Tongue (tissue), 2 donors: Measurements from ENCODE around the gene BCO1. TPM values are rescaled to one million over a fixed set of nuclear protein-coding genes. Genes with fewer than 3 reads are reported as not detected.

Source experiments
- DNase-seq: peaks from one replicate; pipeline ENCODE4 v3.0.0-alpha.2; 2015
- total RNA-seq: library from RNA; depleted of rRNA; stranded (reverse); fragments of >200 nt; gene quantifications from one replicate; pipeline ENCODE4 v1.2.3, GENCODE V29; 2014

Gene BCO1
- total RNA-seq, 1 donor from 2014 or later, result 0.10 TPM

DNA sequence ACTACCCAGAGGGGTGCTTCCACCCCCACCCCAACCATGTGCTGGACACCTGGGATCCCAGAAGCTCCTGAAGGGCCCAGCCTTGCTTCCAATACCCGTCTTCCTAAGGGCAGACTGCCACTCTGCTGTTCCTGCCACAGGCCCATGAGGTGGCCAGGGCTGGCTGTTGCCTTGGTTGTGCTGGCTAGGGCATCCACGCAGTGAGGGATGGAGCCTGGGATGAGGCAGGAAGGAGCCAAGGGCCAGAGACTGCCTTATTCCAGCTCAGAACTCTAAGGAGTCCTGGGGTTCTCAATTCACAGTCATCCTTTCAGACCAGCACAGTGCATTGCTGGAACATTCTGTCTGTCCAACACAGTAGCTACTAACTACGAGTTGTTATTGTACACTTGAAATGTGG is 37.8 kb downstream of the BCO1 start:
- DNase-seq, result no peak

DNA sequence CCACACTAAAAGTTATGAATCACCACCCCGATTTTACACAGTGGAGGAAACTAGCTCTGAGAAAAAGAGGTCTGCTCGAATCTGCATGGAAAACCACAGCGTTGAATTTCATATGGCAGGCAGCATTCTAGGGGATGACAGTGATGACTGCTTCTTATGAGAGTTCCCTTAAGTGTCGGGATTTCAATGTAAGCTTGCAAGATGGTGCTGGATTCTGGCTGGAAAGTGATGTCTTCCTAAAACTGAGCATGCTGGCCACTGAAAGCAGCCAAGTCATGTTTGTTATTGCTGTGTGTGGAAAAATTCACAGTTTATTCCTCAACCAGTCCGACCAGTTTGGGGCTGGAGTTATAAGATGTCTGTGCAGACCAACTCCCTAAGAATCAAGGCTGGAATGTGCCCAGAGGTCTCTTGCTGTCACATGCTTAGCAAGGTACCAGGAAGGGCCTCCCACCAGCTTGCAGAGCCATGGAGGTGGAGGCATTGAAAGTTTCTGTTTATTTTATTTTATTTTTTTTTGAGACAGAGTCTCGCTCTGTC is 39.1 kb downstream of the BCO1 start:
- peak; percentile 54 for DNase-seq

DNA sequence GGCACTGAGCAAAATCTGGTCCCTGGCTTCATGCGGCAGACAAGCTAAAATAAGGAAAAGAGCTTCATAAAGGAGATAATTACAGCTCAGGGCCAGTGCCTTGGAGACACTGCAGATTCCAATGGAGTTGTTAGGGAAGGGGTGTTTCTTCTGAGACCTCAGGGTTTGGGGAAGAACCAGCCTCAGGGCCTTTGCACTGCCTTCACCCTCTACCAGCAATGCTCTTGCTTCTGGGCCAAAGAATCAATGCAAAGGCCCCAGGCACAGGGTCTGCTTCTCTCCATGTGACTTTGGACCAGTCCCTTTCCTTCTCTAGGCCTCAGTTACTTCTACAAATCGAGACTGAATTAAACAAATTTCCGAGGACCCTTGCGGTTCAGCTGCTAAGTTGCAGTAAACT is 40.0 kb downstream of the BCO1 start:
- no peak for DNase-seq

DNA sequence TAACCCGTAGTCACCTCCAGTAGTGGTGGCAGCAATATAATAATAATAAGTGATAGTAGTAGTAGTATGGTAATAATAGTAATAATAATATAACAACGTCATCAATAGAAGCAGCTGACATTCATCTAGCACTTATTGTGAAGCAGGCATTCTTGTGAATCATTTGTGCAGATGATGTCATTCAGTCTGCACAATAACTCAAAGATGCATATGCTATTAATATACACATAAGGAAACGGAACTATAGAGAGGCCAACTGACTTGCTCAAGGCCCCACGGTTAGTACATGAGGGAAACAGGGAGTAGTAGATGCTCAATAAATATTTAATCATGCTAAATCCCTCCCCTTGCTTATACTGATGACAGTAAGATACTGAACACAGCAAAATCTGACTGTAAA is 40.9 kb downstream of the BCO1 start:
- DNase-seq, result no peak

DNA sequence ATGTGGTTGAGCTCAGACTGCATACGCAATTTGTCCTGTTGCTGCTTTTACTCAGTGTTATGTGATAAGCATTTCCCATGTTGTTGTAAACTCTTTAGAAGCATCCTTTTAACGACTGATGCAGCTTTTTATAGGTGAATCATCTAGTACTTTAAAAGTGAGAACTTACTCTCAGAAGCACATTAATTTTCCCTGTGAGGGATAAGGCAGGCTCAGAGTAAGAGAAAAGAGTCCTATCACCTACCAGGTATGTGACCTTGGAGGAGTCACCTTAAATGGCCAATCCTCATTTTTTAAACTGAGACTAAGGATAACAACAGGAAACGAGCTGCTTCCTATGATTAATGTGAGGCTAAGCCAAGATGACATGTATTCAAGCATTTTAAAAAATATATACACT is 41.9 kb downstream of the BCO1 start:
- no peak for DNase-seq

DNA sequence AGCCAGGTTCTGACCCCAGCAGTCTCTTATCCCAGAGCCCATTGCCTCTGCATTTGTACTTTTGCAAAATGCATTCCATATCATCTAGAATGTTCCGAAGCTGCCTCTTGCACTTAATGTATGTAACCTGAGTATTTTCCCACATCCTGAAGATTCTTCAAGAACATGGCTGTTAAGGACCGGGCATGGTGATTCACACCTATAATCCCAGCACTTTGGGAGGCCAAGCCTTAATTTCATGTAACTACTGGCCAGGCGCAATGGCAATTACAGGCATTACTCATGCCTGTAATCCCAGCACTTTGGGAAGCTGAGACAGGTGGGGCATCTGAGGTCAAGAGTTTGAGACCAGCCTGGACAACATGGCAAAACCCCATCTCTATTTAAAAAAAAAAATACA is 44.6 kb downstream of the BCO1 start:
- no peak for DNase-seq

DNA sequence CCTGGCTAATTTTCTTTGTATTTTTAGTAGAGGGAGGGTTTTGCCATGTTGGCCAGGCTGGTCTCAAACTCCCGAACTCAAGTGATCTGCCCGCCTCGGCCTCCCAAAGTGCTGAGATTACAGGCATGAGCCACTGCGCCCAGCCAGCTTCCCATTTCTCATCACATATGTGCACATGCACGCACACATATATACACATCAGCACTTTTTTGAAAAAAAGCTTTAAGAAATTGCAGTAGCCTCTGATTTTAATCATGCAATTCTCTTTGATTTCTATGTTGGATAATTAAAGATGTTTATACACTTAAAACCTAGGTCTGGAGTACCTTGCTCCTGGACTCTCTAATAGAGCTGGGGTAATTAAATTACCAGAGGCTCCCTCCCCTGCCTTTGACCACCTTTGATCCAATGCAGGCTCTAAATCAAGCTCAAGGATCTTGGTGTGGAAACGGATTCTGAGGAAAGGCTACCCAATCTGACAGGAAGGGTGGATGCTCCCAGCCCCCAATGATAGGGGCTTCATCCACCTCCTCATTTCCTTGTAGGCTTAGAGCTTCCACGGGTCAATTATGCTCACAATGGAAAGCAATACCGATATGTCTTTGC is 46.6 kb downstream of the BCO1 start:
- no peak for DNase-seq

DNA sequence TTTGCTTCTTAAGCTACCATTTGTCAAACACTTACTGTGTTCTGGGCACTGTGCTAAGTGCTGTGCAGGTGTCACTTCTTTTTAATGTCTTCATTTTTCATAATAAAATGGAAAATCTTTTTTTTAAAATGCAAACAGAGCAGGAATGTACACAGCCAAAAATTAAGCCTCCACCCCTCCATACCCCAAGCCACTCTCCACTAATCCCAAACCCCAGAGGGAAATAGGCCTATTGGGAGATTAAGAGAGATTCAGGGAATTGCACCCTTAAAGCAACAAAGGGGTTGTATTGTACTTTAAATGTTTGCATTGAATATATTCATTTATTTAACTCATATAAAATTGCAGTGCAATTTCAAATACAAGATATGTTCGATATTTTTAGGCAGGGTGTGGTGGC is 47.7 kb downstream of the BCO1 start:
- DNase-seq, result no peak

DNA sequence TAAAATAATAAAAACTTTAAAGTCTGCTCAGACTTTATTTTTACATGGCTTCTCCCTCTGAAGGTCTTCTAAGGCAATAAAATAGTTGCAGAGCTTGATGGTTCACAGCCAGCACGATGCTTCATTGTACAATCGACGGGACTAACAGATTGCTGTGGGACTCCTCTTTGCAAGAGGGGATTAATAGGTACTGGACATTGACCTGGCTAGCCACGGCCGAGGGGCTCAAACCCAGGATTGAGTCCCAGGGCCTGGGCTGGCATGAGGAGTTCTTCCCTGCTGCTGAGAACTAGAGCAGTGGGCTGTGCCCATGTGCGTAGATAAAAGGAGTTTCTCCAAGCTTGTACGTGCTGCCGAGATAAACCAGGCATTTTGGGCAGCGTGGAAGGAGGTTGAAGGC is 52.6 kb downstream of the BCO1 start:
- no peak for DNase-seq

DNA sequence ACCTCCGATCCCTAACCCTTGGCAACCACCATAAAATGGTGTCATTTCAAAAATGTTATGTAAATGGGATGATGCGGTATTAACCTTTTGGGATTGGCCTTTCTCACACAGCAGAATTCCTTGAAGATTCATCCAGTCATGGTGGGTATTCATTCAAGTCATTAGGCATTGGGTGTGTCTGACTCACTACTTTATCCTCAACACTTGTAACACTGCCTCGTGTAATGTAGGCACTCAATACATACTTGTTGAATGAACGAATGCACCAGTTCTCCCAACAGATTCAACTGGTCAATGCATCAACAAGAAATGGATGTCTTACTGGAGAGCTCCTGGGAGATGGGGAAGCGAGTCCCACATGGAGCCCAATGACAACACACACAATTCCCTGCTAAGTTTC is 54.4 kb downstream of the BCO1 start:
- DNase-seq, result no peak

DNA sequence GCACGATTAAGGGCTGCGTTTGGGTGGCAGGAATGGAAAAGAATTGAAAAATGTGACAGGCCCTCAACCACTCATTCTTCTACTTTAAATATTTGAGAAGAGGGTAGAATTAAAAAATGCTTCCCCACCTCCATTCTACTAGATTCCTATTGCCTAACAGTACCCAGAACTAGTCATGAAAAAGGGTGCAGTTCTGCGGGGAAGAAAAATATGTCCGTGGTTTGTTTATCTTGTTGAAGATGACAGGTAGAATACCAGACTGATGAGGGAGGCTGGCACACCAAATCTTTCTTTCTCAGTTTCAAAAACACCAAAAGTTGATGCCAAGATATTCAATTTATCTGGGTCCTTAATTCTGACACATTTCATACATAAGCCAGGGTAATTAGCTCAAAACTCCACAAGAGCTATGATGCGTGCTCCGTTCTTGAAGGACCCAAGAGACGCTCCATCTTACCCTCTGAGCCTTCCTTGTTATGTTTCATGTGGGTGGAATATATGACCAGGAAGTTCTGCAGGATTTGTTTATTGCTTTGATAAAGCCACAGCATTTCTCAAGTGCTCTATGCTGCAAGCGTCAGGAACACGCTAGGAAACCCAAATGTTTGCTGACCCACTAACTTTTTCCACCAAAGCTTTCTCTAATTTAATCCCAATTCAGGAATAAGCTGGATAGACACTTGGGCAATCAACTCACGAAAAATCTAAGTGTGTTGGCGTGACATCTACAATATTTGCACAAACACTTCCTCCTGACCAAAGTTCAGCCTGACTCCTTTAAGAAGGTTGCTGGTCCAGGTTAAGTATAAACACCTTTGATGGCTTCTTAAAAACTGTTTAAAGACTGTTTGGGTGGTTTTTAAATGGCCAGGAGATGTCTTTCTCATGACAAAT is 55.7 kb downstream of the BCO1 start:
- no peak for DNase-seq

DNA sequence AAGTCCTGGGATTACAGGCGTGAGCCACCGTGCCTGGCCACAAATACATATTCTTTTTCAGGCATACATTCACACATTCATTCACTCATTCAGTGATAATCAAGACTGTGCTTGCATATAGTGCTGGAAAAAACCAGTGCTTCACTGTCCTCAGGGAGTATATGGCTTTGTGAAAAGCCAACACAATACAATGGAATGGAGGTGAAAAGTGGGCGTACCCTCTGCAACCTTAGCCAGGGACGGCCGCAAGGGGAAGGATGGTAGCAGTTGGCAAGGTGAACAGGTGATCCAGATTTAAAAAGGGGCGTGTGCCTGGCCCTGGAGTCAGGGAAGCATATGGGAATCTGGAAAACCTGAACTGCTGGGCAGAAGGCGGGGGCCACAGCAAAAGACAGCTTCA is 58.1 kb downstream of the BCO1 start:
- DNase-seq, result no peak

DNA sequence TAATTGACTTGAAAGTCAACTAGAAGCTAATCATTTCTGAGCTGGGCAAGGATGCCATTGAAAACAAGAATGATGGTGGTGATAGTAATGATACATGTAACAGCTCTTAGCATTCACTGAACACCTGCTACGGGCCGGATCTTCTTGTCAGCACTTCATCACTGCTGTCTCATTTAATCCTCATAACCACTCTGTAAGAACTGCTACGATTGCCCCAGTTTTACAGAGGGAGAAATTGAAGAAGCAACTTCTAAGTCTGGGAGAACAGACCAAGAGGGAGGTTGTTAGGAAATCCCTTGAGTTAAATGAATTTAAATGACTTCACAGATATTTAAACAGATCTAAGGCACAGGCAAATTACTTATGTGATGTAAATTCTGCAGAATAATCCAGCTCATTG is 69.3 kb downstream of the BCO1 start:
- DNase-seq, result no peak

DNA sequence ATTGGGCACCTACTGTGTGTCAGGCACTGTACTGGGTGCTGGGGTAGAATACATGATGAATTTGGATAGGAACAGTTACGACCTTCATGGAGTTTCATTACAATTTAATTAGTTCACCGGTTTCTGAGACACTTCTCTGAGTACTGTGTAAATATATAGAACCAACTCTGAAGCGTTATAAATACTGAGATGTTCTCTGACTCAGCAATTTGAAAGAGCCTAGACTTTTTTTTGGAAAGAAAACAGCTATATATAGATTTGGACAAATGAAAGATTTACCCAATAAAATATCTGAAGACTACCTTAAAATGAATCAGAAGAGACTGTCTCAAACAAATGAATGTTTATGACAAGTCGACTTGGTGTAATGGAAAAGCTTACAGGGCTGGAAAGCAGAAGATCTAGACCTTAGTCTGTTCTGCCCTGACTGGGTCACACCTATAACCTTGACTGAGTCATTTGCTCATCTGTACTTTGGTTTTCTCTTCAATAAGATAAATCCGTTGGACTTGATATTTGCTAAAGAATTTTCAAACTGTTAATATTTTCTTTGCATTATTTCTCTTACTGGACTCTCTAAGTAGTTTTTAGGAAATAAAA is 71.7 kb downstream of the BCO1 start:
- DNase-seq, result no peak

DNA sequence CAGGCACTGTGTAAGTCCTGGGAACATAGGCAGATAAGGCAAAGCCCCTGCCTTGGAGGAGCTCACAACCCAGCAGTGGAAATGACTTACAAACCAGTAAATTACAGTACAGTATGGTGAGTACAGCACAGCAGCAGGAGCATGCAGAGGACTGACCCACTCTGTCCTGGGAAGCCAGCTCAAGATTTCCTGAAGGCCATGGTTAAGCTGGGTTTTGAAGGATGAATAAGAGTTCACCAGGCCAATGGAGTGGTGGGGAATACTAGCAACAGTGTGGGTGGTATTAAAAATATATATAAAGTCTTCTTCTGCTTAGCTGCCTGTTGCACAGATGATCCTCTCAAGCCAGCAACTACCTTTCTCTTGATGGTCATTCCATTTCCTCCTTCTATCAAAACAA is 73.3 kb downstream of the BCO1 start:
- DNase-seq, result no peak

DNA sequence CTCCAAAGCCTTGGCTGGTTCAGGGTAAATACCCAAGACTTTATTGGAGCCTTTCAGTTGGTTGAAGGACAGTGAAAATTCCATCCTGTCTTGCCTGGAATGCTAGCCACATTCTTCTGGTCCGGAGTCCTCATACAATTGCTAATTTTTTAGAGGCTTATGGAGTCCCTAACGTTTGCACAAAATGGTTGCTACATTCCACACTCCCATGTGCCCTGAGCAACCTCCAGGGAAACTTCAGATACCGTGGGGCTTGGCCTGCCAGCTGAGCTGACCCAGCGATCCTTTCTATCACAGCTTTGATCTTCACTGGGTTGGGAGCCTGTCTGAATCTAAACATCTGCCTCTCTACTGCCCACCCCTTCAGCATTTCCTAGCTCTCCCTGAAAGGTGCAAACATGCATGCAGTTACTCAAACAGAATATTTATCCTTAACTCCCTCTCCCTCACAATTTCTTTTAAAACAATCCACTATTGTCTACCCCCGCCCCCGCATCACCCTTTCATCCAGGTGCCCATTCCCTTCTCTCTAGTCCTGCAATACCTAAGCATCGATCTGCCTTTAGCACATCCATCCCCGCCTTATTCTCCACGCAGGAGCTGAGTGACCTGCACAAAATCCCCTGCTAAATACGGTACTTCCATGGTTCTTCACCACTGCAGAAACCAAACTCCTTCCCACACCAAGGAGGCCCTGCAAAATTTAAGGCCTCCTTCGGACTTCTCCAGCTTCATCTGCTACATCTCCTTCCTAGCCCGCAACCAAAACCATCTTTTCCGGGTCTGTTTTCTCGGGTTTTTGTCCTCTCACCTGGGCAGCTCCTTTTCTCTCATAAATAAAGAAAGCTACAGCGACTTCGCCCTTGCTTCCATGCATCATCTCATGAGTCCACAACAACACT is 75.5 kb downstream of the BCO1 start:
- DNase-seq, result no peak

DNA sequence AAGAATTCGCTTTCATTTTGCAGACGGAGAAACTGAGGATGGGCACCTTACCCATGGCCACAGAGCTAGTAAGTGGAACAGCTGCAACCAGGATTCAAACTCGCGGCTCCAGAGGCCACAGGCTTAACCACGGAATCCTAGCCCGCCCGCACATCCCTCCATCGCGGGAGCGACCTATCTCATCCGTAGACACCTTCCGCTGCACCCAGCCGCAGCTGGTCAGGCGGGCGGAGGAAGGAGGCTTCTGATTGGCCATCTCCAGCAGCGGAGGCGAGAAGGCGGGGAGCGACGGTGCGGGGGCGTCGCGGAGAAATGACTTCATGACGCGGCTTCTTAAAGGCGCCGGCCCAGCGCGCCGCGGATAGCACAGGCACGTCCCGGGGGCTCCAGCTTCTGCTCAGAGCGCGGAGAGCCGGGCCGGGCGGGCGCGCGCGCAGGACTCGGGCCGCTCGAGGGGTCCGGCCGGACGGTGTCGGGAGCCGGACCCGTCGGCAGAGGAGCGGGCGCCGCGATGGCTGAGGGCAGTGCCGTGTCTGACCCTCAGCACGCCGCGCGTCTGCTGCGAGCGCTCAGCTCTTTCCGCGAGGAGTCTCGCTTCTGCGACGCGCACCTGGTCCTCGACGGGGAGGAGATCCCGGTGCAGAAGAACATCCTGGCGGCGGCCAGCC is 76.2 kb downstream of the BCO1 start, which contains the start of gene GAN:
GAN (plus strand) TSS at position 360 of the 668 bp plus-strand sequence; CDS start at position 512, 152 bp downstream.
- peak; percentile 98 for DNase-seq

DNA sequence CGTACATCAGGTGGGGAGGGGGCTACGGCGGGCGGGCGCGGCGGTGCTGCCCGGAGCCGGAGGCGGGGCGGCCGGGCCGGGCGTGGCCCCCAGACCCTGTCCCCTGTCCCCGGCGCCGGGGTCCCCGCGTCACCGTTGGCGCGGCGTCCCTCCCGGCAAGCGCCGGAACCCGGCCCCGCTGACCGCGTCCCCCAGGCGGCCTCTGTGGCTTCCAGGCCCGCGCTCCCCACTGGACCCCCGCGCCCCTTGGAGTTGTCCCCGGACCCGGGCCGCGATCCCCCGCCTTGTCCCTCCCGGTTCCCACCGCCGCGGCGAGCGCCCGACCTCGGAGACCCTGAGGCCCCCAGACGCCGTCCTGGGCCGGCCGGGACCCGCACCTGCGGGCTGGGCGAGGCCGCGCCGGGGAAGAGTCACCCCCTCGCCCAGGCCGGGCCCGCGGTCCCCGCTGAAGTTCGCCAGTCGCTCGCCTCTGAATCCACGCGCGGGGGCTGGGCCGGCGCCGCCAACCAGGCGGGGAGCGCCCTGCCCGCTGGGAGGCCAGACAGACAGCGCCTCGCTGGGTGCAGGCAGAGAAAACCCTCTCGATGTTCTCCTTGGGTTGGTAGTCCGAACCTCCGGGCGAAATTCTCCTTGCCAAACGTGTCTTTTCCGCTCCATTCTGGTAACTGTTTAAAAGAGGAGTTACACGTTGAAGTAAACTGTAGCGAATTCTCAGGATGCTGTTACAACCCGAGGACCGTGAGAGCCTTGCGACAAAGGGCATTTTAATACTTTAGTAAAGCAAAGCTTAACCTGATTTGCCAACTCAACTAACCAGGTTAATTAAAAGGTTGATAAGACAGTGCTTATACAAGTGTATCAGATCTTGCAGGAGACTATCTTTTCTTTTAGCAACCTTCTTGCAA is 77.0 kb downstream of the BCO1 start:
- DNase-seq, result peak; percentile 56

DNA sequence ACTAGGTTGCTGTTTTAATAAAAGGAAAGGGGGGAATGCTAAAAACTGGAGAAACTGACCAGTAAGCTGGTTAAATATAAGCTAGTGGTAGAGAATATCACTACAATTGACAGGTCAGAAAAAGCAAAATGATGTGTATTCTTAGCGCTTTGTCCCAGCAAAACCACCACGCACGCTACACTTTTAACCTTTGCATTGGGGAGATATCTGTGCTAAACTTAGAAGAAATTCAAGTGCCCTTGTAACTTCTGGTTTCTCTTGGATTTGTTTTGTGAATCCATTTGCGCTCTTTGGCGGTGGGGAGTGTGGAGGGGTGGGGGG is 77.6 kb downstream of the BCO1 start:
- no peak for DNase-seq

DNA sequence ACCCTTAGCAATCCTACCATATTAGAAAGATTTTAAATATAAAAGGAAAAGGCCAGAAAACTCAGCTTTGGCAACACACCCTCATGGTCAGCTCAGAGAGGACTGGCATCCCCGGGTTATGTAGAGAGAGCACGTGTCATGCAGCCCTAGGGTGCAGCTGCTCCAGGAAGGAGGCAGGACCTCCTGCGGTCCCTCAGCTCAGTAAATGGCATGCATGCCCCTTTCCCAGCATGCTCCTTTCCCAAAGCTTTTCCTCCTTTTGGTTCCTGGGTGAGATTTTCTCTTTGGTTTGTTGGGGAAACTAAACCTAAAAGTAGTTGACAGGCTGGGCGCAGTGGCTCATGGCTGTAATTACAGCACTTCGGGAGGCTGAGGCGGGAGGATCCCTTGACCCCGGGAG is 80.2 kb downstream of the BCO1 start:
- DNase-seq, result no peak
